Measurements from ENCODE around the gene TARS1. TPM values are rescaled to one million over a fixed set of nuclear protein-coding genes. Genes with fewer than 3 reads are reported as not detected.

TARS1 gene
- total RNA-seq, 1 donor from 2014 or later = 180 TPM

DNA sequence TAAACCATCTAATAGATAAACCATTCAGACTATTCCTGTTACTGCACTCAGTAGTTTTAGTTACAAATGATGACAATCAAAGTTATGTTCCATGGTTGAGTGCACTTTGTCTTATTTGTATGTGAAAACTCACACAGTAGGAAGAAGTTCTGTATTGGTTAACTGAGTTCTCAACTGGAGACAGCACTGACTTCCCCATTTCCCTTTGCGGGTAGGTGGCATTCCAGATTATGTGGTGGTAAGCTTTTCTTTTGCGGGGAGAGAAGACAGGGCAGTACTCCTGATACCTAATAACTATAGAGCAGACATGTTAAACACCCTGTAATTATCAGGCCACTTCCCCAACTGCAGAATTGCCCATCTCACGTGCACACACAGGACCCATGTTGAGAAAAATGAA lies 24.4 kb downstream of the TARS1 start:
- peaks cover 93% of the 10 kb centered on the region for H3K36me3 Mint-ChIP-seq (ENCODE audit: low read depth)
- CTCF ChIA-PET = no interaction called here
- no peak overlapping the region for H3K4me3 Mint-ChIP-seq
- POLR2A ChIA-PET = no interaction called here
- no peak for DNase-seq
- H3K4me1 Mint-ChIP-seq = no peaks in the 10 kb centered on the region
- TF ChIP-seq, protein P1, sequence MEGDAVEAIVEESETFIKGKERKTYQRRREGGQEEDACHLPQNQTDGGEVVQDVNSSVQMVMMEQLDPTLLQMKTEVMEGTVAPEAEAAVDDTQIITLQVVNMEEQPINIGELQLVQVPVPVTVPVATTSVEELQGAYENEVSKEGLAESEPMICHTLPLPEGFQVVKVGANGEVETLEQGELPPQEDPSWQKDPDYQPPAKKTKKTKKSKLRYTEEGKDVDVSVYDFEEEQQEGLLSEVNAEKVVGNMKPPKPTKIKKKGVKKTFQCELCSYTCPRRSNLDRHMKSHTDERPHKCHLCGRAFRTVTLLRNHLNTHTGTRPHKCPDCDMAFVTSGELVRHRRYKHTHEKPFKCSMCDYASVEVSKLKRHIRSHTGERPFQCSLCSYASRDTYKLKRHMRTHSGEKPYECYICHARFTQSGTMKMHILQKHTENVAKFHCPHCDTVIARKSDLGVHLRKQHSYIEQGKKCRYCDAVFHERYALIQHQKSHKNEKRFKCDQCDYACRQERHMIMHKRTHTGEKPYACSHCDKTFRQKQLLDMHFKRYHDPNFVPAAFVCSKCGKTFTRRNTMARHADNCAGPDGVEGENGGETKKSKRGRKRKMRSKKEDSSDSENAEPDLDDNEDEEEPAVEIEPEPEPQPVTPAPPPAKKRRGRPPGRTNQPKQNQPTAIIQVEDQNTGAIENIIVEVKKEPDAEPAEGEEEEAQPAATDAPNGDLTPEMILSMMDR (IDR thresholded peaks at IDR 0.05) = no peak
- H3K9me3 Mint-ChIP-seq = no peaks in the 10 kb centered on the region
- intact Hi-C loops (cut with micrococcal nuclease) = no loop called here
- no peaks in the 10 kb centered on the region for H3K27me3 Mint-ChIP-seq
- H3K27ac Mint-ChIP-seq = no peak overlapping the region
- ATAC-seq (ENCODE audit: low read depth) = no peak

DNA sequence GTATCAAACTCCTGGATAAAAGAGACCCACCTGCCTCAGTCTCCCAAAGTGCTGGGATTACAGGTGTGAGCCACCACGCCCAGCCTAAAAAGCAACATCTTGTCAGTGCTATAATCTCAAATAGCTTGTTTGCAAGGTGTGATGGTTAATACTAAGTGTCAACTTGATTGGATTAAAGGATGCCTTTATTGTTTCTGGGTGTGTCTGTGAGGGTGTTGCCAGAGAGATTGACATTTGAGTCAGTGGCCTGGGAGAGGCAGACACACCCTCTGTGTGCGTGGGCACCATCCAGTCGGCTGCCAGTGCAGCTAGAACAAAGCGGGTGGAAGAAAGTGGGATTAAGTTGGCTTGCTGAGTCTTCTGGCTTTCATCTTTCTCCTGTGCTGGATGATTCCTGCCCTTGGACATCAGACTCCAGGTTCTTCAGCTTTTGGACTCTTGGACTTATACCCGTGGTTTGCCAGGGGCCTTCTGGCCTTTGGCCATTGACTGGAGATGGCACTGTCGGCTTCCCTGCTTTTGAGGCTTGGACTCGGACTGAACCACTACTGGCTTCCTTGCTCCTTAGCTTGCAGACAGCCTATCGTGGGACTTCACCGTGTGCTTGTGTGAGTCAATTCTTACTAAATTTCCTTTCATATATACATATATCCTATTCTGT lies 28.1 kb downstream of the TARS1 start:
- no peak overlapping the region for H3K4me3 Mint-ChIP-seq
- H3K27ac Mint-ChIP-seq = no peak overlapping the region
- no peak for ATAC-seq (ENCODE audit: low read depth)
- no peak for DNase-seq
- H3K36me3 Mint-ChIP-seq (ENCODE audit: low read depth) = peaks cover 91% of the 10 kb centered on the region
- intact Hi-C loops (cut with micrococcal nuclease) = no loop called here
- no peaks in the 10 kb centered on the region for H3K4me1 Mint-ChIP-seq
- TF ChIP-seq, protein P1 (IDR thresholded peaks at IDR 0.05) = no peak
- no peaks in the 10 kb centered on the region for H3K27me3 Mint-ChIP-seq
- POLR2A ChIA-PET = no interaction called here
- CTCF ChIA-PET = interaction anchor here (0.6 to 1.0 kb wide), 2 partner anchors 8 to 465 kb away, joined by 3 read pairs; no protein-coding TSS in a partner anchor
- H3K9me3 Mint-ChIP-seq = peaks cover 2% of the 10 kb centered on the region

DNA sequence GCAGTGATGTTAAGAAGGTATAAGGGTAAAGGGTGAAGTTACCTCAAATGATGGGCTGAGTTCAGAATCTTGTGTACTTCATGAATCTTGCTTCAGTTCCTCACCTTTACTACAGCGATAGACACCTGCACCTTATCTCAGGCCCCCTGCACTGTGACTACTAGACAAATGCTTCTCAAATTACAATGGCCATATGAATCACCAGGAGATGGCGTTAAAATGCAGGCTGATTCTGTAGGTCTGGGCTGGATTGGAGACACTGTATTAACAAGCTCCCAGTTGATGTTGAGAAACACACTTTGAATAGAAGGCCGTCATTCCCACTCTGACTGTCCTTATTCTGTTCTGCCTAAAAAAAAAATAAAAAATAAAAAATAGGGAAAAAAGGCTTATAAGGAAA lies 29.8 kb downstream of the TARS1 start:
- H3K27me3 Mint-ChIP-seq = no peaks in the 10 kb centered on the region
- H3K27ac Mint-ChIP-seq = no peak overlapping the region
- TF ChIP-seq, protein P1 (IDR thresholded peaks at IDR 0.05) = no peak
- CTCF ChIA-PET = interaction anchor here (1.1 to 1.5 kb wide), 2 partner anchors 464 to 499 kb away, joined by 6 to 8 read pairs; no protein-coding TSS in a partner anchor
- no peak overlapping the region for H3K4me3 Mint-ChIP-seq
- H3K36me3 Mint-ChIP-seq (ENCODE audit: low read depth) = peaks cover 94% of the 10 kb centered on the region
- intact Hi-C loops (cut with micrococcal nuclease) = loop anchor here (1.0 kb wide), 1 partner anchor 464 kb away; no protein-coding TSS in a partner anchor
- POLR2A ChIA-PET = no interaction called here
- peaks cover 5% of the 10 kb centered on the region for H3K4me1 Mint-ChIP-seq
- ATAC-seq (ENCODE audit: low read depth) (no peak), DNase-seq (no peak)
- peaks cover 11% of the 10 kb centered on the region for H3K9me3 Mint-ChIP-seq

DNA sequence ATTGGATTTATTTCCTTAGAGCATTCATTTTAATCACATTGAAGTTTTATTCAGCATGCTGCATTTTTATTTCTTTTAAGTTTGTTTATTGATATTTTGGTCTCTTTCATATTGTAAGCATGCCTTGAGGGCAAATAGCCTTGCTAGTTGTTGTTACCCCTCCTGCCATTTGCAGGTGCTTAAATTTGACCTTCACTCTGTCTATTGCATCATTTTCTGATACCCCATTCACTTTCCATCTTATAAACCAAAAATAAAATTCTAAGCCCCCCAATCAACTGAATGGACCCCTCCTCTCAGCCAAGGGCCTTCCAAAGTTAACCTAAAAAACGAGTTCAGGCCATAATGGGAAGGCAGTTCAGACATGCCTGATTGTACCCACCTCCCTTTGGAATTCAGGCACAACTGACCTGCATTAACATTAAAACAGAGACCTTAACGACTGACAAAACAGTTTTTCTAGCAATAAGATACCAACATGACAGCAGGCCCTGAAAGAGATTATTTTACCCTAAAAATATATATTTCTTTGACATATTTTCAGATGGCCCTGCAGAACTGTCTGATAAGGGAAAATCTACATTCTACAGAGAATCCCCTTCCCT lies 32.1 kb downstream of the TARS1 start:
- no peak for DNase-seq
- H3K4me3 Mint-ChIP-seq = no peak overlapping the region
- ChIA-PET POLR2A (no interaction called here), CTCF (no interaction called here)
- H3K27me3 Mint-ChIP-seq = no peaks in the 10 kb centered on the region
- intact Hi-C loops (cut with micrococcal nuclease) = no loop called here
- TF ChIP-seq, protein P1 (IDR thresholded peaks at IDR 0.05) = no peak
- peaks cover 18% of the 10 kb centered on the region for H3K9me3 Mint-ChIP-seq
- no peak overlapping the region for H3K27ac Mint-ChIP-seq
- H3K36me3 Mint-ChIP-seq (ENCODE audit: low read depth) = peaks cover 96% of the 10 kb centered on the region
- H3K4me1 Mint-ChIP-seq = peaks cover 9% of the 10 kb centered on the region
- ATAC-seq (ENCODE audit: low read depth) = no peak

DNA sequence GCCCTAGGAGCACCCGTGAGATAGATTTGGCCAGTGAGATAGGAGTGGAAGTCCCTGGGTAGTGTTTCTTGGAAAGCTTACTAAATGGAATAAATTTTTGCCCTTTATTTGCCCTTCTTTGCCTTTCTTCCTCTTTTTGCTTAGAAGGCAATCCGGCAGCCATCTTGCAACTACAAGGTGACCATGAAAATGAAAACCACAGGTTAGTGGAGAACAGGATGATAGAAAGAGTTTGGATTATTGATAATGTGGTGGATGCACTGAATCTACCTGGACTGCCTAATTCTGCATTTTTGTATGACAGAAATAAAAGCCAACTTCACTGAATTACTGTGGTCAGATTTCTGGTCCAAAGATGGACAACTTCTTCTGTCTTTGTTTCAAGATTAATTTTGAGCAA lies 33.2 kb downstream of the TARS1 start:
- no peak for DNase-seq
- Mint-ChIP-seq H3K4me1 (peaks cover 9% of the 10 kb centered on the region), H3K9me3 (peaks cover 18% of the 10 kb centered on the region), H3K27me3 (no peaks in the 10 kb centered on the region), H3K27ac (no peak overlapping the region), H3K4me3 (no peak overlapping the region), H3K36me3 (ENCODE audit: low read depth) (peaks cover 89% of the 10 kb centered on the region)
- ATAC-seq (ENCODE audit: low read depth) = no peak
- intact Hi-C loops (cut with micrococcal nuclease) = no loop called here
- ChIA-PET POLR2A (no interaction called here), CTCF (no interaction called here)
- TF ChIP-seq, protein P1 (IDR thresholded peaks at IDR 0.05) = no peak
